ENCODE data around the gene SULT1B1. TPM values are rescaled to one million over a fixed set of nuclear protein-coding genes. Genes with fewer than 3 reads are reported as not detected.
"Not testable (repeated sequence)": the region's sequence is repeated elsewhere in the genome, so short reads cannot be mapped to it uniquely, and the experiment has no call there.

The SULT1B1 gene
- total and polyA plus RNA-seq, 10 of the 15 experiments (the other 5 are each of a cell fraction or from before 2014, with no cell fraction given), result 0.01 to 0.05 (median 0.01) TPM; not detected in 7

- TF ChIP-seq ZNF592 (IDR thresholded peaks at IDR 0.05), result no peak
- TF ChIP-seq CBX5 (IDR thresholded peaks at IDR 0.05; ENCODE audit: low read depth), result no peak
Observed at GRCh38 chr4:69773484-69773883, 13.1 kb upstream of the SULT1B1 start (continued).

- H3K27ac ChIP-seq (ENCODE audit: control insufficient read depth, insufficient read depth); DNase-seq (ENCODE audit: low read depth, low spot score); H3K4me2 ChIP-seq (ENCODE audit: control insufficient read depth, insufficient read depth); H3K9ac ChIP-seq (ENCODE audit: control insufficient read depth, insufficient read depth, low read length); FAIRE-seq; H3K4me3 ChIP-seq; H3K27me3 ChIP-seq (replicated peaks in 1 of 2; ENCODE audit: control insufficient read depth in 2 of 2, insufficient read depth in 2 of 2, low read length in 1 of 2); H3K9me3 ChIP-seq (replicated peaks; ENCODE audit: control insufficient read depth, insufficient read depth, low read length); H2AFZ ChIP-seq (ENCODE audit: control insufficient read depth, low read depth, low read length); H3K4me1 ChIP-seq (ENCODE audit: control insufficient read depth, insufficient read depth, low read length); H4K20me1 ChIP-seq (ENCODE audit: control insufficient read depth, insufficient read depth); BruUV-seq (replicated peaks); in situ Hi-C loops (cut with MboI); H3K79me2 ChIP-seq (ENCODE audit: control insufficient read depth, insufficient read depth, low read length); H3K36me3 ChIP-seq (ENCODE audit: control insufficient read depth in 2 of 2, insufficient read depth in 2 of 2, low read length in 1 of 2); ATAC-seq; intact Hi-C loops (cut with micrococcal nuclease; ENCODE audit: unreplicated experiment); POLR2A ChIA-PET; RAD21 ChIA-PET (ENCODE audit: unreplicated experiment): not testable (repeated sequence)
- 2% methylated on average over 3 of the region's 3 CpGs for WGBS (ENCODE audit: insufficient coverage, insufficient replicate concordance, low lambda C conversion rate, missing lambda C conversion rate)
- CTCF ChIA-PET, result interaction anchor here (1.0 kb wide), 1 partner anchor 13 kb away, joined by 3 read pairs; no protein-coding TSS in a partner anchor
- SMC1A ChIA-PET (ENCODE audit: uncharacterized antibody, unreplicated experiment), result interaction anchor here (1.5 kb wide), 1 partner anchor 10 kb away, joined by 3 read pairs; no protein-coding TSS in a partner anchor
Observed at GRCh38 chr4:69768554-69768953, 8.1 kb upstream of the SULT1B1 start.
